ENCODE data around the gene TSPAN17.
"Not testable (repeated sequence)": the region's sequence is repeated elsewhere in the genome, so short reads cannot be mapped to it uniquely, and the experiment has no call there.

TSPAN17 gene, protein sequence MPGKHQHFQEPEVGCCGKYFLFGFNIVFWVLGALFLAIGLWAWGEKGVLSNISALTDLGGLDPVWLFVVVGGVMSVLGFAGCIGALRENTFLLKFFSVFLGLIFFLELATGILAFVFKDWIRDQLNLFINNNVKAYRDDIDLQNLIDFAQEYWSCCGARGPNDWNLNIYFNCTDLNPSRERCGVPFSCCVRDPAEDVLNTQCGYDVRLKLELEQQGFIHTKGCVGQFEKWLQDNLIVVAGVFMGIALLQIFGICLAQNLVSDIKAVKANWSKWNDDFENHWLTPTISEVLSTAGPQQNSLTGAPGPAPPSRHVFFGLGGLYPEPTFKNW

DNA sequence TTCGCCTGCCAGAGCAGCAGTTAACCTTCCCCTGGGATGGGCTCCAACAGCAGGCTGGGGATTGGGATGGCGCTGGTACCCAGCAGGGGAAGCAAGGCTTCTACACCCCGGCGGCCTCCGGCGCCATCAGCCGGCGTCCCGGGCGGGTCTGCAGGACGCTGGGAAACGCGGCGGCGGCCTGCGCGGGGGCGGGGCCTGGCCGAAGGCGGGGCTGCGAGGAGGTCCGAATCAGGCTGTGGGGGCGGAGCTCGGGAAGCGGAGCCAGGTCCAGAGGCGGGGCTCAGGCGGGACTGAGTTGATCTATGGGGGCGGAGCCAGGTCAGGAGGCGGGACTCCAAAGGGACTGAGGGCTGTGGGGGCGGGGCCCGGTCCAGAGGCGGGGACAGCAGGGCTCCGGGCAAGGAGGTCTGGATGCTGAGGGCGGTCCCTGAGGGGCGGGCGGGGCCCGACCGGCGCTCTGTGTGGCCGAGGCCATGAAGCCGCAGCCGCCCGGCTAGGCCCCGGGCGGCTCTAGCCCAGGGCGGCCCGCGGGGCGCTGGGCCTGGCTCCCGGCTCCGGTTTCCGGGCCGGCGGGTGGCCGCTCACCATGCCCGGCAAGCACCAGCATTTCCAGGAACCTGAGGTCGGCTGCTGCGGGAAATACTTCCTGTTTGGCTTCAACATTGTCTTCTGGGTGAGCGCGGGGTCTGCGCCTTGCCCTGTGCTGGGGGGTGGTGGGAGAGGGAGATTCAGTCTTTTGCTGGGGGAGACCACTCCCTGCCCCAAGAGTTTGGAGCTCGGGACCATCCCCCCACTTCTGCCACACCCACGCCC, at the start of gene TSPAN17:
TSS of gene TSPAN17 (plus strand) at position 455 of the 813 bp plus-strand sequence. CDS start at position 587, 132 bp downstream.
- peak; percentile 96 for DNase-seq (ENCODE audit: low read depth, low spot score)

DNA sequence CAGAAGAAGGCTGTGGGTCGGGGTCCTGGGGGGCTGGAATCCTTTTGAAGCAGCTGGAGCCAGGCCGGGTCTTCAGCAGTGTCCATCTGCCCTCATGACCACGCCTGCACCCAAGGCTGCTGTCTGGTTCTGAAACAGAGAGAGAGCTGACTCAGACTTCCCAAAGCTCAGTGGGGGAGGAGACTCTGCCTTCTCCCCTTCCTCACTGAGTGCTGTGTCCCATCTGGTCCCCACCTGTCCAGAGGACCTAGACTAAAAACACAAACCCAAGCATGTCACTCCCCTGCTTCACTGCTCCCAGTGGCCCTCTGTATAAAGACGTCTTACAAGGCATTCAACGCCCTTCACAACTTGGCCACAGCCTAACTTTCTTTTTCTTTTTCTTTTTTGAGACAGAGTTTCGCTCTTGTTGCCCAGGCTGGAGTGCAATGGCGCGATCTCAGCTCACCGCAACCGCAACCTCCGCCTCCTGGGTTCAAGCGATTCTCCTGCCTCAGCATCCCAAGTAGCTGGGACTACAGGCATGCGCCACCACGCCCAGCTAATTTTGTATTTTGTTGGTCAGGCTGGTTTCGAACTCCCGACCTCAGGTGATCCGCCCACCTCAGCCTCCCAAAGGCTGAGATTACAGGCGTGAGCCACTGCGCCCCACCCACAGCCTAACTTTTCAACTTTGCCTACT, 47.4 kb upstream of the TSPAN17 start:
- DNase-seq (ENCODE audit: low read depth, low spot score), result not testable (repeated sequence)

DNA sequence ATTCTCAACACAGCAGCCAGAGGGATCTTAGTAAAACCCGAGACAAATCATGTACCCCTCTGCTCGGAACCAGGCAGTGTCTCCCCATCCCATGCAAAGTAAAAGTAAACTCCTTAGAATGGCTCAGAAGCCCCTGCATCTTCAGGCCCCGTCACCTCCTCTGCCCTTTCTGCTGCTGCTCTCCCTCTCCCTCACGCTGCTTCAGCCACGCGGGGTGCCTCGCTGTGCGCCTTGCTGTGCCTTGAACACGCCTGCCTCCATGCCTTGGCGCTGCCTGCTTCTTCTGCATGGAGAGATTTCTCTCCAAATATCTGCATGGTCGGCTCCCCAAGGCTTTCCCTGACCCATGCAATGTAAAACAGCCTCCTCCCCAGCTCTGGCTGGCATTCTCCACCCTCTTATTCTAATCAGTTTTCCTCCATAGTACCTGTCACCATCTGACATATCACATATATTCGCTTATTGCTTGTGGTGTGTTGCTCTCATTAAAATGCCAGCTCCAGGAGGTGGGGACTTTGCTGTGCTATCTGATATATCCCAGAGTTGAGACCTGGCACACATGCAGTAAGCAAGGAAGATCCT, 45.3 kb upstream of the TSPAN17 start:
- DNase-seq (ENCODE audit: low read depth, low spot score), result no peak

DNA sequence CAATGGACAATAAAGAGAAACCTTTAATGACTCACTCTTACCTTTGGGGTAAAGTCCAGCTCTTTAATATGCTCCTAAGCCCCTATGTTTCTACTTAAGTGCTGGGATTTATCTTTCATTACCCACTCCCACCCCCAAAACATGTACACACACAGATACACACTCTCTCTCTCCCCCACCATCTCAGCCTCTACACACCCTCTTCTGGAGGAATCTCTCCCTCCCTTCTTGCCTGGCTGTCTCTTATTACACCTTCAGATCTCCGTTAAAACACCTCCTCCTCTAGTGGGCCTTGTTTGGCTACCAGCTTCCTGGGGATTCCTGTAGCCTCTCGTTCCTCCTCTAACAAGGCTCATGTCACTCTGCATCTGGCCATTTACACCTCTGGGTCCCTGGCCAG, 44.2 kb upstream of the TSPAN17 start:
- no peak for DNase-seq (ENCODE audit: low read depth, low spot score)

DNA sequence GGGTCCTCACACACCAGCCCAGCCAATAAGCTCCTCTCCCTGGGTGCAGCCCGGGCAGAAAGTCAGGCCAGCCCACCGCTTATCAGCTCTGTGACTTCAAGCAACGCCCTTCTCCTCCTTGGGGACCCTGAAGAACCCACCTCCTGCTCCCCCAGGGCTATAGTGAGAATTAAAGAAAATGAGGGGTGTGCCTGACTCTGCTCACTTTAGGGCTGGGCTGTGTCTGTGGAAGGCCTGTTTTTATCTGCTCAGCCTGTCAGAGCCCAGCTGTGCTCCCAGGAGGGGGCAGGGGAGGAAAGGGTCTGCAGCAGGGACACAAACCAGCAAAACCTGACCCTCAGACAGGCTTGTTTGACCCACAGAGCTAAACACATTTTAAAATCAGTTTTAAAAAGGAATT, 41.3 kb upstream of the TSPAN17 start:
- DNase-seq (ENCODE audit: low read depth, low spot score), result no peak

DNA sequence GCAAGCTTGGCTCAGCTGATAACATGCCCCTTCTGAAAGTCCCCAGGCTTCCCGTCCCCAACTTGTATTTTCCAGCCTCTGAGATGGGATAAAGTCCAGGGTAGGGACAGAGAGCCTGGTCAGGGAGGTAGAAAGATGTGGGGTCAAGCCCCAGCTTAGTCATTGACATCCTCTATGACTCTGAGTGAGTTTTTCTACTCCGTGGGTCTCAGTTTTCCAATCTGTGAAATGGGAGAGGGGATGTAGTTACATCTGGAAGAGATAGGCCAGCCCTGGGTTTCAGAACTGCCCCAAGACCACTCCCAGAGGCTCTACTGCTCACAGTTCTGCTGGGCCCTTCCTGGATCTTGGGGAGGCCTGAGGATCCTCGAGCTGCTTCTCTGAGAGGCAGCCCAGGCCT, 40.4 kb upstream of the TSPAN17 start:
- no peak for DNase-seq (ENCODE audit: low read depth, low spot score)

DNA sequence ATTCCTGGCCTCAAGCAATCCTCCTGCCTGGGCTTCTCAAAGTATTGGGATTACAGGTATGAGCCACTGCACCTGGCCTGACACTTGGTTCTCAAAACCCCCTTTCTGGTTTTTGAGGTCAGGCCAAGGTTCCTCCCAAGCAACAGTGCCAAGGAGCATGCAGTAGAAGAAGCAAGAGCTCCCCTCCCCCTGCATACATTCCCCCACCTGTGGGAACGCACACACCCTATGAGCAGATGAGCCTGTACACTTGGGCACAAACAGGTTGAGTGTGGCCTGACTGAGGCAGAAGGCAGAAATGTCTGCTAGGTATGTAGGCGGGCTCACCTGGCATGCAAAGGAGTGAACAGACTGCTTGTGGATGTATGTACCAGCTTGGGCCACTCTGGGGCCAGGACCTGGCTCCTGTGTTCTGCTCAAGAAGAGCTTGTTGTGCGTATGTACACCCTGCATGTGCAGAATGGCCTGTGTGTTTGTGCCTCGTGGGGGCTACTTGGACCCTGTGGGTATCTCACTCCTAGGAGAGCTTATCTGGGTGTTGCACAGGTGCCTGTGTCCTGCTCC, 39.1 kb upstream of the TSPAN17 start:
- DNase-seq (ENCODE audit: low read depth, low spot score), result no peak

DNA sequence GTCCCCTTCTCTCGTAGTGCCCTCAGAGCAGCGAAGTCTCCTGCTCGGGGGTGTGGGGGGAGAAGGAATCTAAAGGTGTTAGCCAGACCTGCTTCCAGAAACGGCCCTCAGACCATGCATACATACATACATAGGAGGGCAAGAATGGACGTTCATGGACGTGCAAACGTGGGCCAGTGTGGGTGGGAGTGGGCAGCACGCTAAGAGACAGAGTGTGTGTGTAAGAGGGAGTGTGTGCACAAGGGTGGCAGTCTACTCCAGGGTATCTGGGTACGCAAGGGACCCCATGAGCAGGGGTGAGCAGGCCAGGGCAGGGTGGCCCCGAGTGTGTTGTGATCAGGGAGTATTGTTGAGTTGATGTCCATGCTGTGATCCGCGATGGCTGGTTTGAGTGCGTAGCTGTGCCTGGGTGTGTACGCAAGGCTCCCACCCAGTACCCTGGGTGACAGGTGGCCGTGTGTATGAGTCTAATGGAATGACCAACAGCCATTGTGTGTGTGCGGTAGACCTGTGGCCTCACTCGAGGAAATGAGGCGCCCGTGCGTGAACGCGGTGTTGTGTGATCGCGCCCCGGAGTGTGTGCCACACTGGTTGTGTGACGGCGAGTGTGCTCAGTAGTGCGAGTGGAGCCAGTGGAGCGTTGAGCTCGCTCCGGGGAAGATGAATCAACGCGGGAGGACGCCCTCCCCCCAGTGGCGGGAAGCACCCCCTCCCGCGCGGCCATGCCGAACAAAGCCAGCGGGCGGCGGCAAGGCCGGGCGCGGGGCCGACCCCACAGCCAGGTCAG, 38.2 kb upstream of the TSPAN17 start:
- DNase-seq (ENCODE audit: low read depth, low spot score), result no peak

DNA sequence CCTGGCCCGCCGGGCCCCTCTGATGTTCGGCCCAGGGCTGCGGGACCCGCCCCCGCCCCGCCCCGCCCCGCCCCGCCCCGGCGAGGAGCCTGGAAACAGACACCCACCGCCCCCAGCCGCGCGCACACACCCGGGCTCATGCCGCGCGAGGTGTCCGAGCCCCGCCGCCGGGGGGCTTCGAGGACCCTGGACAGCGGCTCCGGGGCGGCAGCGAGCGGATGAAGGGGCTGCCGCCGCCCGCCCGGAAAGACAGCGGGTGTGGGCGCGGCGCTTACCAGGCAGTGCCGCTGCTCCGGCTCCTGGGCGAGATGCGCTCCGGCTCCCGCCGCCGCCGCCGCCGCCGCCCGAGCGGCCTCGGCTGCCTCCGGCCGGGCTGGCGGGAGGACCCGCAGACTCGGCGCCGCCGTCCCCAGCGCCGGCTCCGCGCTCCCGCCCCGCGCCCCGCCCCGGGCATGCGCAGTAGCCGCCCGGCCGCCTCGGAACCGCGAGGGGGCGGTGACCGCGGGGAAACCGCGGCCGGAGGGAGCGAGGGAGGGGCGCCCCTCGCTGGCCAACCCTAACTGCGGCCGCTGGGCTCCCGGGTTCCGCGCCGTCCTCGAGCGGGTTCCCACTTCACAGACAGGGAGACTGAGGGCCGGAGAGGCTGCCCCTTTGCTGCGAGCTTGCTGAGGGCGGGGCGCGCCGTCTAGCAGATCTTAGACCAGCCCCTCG, 37.4 kb upstream of the TSPAN17 start, which contains the start of gene GPRIN1:
TSS of gene GPRIN1 (minus strand) at position 433 of the 711 bp plus-strand sequence. CDS start 10,322 bp downstream, outside the sequence.
- DNase-seq (ENCODE audit: low read depth, low spot score), result no peak

DNA sequence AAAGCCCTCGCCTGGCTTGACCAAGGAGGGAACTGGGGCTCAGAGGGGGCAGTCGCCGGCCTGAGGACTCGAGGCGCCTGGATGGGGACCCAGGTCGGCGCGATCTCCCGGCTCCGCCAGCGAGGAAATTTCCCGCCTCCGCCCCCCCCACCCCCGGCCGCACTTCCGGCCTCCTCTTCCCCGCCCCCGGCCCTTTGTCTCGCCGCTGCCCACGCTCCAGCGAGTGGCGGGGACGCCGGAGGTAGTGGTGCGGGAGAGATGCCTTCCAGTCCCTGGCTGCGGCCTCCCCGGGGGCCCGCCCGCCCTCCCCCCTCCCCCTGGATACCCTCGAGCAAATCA, 36.9 kb upstream of the TSPAN17 start:
- DNase-seq (ENCODE audit: low read depth, low spot score), result no peak

DNA sequence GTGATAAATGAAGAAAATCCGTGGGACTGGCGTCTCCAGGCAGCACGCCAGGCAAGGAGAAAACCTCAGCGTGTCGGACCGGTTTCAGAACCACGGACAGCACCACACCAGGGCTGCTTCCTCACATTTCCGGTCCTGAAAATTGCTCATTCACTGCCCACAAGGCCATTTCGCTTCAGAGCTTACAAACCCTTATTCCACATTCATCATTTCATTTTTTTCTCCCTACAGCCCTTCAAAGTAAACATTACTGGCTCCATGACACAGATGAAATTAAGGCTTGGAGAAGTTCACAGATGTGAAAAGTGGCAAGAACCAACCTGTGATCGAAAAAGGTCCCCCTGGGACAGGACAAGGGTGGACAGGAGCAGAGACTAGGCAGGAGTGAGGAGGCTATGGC, 35.8 kb upstream of the TSPAN17 start:
- peak; percentile 32 for DNase-seq (ENCODE audit: low read depth, low spot score)

DNA sequence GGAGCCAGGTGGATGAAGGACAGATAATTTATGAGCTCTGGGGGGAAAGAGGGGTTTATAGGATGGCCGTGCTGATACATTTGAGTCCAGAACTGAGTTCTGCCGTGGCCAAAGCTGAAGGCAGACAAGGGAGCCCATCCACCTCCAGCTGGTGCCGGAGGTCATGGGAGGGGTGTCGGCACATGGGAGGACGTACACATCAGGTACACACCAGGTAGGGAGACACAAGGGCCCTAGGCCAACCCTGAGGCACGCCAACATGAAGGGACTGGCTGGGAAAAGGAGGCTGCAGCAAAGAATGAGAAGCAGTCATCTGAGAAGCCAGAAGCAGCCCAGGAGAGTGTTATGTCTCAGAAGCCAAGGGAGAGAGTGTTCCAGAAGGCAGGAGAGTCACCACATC, 35.3 kb upstream of the TSPAN17 start:
- DNase-seq (ENCODE audit: low read depth, low spot score), result no peak

DNA sequence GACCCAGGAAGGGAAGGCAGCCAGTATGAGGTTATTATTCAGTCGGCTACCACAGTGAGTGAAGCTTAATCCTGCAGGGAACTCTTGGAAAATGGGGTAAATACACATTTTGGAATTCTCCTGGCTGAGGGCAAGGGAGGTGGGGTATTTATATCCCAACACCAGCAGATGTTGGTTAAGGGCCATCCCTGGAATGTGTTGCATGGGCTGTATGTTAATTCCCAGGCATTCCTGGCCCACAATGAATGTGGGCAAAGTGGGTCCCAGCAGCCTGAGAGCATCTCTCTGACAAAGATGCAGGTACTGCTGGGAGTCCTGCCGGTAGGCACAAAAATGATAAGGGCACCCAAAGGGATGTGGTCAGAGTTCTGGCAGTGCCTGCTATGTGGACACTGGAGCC, 34.4 kb upstream of the TSPAN17 start:
- DNase-seq (ENCODE audit: low read depth, low spot score), result no peak

DNA sequence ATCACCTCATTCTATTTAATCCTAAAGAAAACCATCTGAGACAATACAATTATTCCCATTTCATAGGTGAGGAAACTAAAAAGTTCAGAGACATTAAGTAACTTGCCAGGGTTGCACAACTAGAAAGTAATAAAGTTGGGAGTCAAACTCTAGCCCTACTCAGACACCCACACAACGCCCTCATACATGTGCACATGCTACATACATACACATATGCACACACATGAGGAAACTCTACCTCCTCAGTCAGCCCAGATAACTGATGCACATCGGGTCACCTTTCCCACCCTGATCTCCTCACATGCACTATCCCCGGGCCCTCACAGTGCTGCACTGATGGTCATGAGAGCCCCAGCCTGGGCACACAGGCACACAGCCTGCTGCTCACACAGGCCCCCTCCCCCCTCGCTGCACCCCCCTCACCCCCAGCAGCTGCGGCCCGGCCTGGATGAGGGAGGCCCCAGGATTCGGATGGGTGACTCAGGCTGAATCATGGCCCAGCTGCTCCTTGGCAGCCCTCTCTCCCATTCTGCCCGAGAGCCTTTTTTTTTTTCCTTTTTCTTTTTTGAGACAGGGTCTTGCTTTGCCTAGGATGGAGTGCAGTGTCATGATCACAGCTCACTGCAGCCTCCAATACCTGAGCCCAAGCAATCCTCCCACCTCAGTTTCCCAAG, 32.3 kb upstream of the TSPAN17 start:
- DNase-seq (ENCODE audit: low read depth, low spot score), result no peak

DNA sequence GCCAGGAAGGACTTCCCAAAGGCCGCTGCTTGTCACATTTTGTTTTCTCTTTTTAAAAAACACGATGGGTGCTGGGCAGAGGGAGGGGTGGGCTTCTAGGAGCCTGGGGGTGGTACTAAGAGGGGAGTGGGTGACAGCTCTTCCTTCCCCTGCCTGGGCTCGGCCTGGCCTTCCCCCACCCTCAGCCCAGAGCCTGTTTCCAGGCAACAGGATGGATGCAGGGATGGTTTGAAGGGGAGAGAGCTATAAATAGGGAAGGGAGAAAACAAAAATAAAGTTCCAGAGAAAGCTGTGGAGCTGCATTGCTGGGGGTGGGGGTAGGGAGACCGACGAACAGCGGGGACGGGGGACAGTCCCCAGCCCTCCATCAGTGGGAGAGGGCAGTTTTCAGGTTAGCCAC, 30.8 kb upstream of the TSPAN17 start:
- no peak for DNase-seq (ENCODE audit: low read depth, low spot score)

DNA sequence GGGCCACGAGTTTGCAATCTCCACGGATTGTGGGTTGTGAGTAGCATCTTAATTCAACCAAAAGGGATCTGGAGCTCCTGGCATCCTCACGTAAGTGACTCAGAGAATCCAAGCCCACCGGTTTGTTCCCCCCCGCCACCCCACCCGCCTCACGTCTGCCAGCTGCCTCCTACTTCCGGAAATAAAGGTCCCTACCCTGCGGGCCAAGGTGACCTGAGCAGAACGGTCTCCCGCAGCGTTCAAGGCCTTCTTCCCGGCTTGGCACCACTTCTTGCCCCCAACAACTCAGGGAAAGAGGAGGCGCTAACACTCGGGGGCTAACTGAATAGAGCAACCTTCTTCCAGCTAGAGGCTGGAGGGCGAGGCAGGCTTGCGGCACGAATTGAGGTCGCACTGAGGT, 28.5 kb upstream of the TSPAN17 start:
- DNase-seq (ENCODE audit: low read depth, low spot score), result no peak

DNA sequence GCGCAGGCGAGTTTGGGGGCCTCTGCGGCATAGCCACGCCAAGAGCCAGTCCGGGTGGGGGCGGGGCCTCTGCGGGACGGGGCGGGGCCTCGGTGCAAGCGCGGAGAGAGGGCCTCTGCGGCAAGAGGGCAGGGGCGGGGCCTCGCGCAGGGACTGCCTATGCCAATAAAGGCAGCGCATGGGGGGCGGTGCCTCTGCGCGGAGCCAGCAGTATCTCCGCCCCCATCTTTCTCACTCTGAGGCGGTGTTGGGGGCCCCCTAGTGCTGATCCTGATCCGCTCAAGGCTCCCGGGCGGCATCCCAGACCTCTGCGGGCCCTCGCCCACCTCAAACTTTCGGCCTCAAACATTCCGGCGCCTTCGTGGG, 28.1 kb upstream of the TSPAN17 start:
- peak; percentile 32 for DNase-seq (ENCODE audit: low read depth, low spot score)

DNA sequence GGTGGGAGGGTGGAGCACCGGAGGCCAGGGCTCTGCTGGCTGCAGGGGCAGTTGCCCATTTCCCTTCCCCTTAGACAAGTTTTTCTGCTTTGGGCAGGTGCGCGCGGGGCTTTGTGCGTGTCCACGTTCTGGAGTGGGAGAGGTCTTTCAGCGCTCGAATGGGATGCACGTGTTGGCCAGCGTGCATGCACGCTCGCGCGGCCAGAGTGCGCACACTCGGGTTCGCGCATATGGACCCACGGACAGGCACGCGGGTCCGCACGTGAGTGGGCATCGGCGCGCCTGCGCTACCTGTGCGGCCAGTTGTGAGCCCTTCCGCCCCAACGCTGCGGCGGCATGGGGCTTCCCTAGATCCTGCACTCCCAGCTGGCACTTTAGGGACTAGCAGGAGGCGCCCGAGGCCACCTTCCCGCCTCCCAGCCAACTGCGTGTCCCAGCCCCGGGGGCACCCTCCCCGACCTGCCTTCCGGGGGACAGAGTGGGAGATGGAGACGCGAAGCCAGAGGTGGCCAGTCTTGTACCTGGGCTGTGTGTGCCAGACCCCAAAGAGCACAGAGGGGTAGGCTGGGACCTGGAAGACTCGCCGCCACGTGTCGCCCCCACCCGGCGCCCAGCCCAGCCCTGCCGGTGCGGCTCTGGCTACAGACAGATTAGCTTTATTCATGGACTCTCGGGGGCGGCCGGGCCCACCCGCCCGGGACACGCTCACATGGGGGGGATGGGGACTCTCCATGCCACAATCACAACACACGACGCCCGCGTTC, 27.5 kb upstream of the TSPAN17 start:
- no peak for DNase-seq (ENCODE audit: low read depth, low spot score)

DNA sequence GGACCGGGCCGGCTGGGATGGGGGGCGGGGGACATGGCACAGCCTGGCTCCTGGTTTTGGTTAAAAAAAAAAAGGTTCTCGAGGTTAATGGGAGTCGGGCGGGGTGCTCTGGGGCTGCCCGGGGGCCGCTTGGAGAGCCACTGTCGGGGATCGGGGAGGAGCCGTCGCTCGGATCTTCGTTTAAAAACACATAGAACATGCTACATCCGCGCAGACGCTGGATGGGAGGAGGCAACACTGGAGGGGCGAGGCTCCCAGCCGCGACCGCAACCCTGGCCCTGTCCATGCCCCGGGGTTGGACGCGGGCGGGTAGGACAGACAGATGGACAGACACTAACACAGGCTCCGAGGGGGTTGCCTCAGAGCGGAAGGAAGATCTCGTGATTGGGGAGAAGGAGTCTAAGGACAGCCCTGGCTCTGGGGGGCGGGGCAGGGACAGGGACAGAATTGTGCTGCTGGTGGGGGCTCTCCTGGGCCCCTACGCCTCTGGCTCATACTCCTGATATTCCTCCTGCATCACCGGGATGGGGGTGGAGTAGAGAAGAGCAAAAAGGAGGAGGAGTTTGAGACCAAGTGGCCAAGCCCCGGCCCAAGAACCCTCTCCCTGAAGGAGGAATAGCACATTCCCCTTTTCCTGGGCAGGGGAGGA, 26.8 kb upstream of the TSPAN17 start:
- DNase-seq (ENCODE audit: low read depth, low spot score), result no peak
